ENCODE data around the gene CDK14.

Gene CDK14

DNA sequence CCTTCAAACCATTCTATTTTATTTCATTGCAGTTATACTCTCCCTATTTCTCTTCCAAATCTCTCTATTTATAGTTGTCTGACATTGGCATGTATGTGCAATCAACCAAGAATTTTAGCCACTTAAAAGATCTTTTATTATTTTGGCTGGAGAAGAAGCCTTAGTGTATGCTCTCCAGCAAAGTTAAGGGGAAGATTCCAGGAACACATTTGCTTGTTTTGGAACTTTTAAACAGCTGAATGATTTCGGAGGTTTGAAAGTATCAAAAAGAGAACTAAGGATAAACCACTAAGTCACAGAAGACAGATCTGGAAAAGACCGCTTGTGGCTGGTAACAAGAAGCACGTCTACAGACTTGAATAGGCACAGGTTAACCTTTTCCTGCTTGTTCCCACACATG lies 485.9 kb downstream of the CDK14 start:
- DNase-seq = no peak

DNA sequence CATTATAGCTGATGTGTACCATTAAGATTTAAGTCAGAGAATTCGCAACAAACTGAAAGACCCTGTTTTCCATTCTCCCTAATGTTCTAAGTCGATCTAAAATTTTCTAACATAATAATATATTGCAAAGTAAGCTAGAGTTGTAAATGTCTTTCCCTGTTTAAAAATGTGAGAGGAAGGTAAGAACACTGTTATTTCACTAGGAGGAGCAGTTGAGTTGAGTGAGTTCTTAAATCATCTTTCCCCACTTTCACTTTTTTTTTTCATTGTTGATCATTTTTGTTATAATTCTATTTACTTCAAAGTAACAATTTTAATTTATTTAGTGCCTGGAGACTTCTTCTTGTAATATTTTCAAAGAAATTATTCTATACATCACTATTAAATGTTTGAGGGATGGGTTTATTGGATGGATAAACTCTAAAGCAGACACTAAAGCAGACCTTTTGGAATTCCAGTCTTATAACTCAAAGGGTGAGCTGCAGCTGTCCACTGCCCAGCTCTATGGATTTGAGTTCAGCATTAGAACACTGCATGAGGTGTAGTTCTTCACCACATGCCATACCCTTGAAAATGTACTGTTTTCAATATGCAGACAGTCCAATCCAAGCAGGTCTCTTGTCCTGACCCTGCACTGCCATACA lies 486.9 kb downstream of the CDK14 start:
- no peak for DNase-seq

DNA sequence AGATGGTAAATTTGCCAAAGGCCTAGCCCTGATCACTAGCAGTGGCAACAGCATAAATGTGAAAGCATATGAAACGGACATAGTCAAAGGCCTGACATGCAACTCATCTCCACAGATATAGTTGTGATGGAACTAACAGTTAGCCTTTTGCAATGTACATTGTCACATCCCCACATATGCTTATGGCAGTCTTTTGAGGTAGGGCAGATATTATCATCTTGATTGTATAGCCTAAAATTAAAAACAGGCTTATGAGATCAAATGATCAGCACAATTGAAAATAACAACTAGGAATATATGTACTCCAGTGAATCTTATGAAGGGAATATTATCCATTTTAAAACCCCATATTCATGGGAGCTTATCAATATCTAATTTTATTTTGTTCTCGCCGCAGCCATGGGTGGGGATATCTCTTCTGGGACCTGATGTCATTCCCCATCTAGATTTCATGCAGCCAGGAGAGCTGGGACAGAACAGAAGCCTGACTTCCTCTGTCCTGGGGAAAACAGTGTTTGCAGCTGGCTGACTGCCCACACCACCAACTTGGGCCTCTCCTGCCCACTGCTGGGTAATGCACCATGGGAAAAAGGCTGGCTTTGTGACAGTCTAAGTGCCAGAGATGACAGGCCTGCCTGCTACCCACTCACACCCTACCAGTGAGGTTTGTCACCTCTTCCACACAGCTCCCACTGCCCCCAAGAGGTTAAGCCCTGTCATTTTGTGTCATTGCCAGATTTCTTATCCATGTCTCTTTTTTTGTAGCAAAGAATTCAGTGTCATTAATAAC lies 487.9 kb downstream of the CDK14 start:
- DNase-seq = peak; percentile 28

DNA sequence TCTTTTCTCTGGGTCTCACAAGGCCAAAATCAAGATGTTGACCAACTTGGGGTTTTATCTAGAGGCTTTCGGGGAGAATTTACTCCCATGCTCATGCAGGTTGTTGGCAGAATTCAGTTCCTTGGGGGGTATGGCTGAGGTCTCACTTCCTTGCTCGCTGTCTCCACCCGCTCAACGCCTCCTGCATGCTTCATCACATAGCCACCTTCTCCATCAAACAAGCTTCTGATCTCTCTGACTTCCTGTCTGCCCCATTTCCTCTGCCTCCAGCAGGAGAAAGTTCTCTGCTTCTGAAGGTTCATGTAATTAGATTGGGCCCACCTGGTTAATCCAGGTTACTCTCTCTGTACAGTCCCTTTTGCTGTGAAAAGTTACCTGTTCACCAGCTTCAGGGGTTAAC lies 489.1 kb downstream of the CDK14 start:
- no peak for DNase-seq

DNA sequence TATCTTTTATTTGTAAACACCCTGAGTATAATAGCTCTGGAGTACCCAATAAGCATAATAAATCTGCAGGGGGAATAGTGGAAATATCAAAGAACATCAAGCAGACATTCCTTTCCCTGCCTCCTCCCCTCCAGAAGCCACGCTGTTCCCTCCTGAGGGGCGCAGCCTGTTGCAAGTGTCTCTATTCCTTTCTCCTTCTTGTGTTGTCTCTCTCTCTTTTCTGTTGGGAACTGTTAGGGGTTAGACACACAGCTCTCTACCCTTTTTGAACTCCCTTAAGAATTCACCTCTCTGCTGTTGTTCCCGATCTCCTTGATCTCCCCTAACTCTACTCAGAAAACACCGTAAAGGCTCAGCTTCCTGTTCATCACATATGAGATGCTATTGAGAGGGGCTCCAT lies 490.1 kb downstream of the CDK14 start:
- DNase-seq = no peak

DNA sequence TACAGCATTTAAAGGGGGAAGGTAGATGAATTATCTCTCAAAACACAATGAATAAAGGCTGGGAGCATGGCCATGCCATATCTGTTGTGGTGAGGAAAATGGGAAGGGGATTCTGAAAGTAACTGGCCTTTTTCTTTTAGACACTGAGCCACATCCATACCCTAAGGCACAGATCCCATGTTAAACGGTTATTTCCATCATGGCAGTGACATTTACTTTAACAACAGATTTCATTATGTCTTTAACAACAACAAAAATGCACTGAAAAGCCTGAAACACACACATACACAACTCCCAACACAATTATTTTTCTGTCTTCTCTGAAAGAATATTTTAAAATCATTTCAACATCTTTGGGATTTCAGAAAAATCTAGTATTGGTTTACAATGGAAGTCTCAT lies 492.0 kb downstream of the CDK14 start:
- DNase-seq = no peak

DNA sequence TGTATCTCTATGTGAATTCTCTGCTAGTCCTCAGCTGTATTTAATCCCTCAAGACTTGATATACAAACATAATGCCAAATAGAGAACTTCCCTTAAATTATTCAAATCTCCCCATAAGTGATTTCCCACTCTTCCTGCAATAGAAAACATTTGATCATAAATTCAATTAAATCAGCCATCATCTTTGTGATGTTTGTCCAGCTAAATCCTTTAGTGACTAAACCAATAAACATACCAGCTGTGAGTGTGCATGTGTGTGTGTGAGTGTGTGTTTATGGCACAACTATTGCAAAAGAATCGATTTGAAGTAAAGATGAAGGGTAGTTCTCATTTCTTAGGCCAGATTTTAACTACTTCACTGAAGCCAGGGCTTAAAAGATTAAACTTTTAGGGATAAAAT lies 492.6 kb downstream of the CDK14 start:
- no peak for DNase-seq

DNA sequence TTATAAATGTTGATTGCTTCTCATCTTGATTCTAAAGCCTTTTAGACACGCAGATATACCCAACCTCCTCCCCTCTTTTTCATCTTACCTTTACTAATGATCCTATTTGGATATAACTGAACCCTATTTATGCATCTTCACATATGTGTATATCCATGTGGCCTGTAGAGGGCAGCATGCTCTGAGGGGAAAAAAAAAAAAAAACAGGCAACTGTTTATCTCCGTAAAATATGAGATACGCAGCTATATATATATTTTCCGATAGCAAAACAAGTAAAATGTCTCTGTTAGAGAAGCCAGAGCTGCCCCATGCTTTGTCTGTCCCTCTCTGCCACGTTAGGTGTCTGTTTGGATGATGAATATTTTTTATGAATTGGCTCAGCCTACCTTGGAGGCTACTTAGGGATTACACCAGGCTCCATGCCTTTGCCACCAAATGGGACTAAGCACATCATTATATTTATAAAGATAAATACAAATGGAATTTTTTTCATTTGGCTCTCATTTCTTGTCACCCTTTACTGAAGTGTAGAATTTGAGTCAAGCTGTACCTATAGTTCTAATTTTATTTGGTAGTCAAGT lies 493.4 kb downstream of the CDK14 start:
- DNase-seq = no peak

DNA sequence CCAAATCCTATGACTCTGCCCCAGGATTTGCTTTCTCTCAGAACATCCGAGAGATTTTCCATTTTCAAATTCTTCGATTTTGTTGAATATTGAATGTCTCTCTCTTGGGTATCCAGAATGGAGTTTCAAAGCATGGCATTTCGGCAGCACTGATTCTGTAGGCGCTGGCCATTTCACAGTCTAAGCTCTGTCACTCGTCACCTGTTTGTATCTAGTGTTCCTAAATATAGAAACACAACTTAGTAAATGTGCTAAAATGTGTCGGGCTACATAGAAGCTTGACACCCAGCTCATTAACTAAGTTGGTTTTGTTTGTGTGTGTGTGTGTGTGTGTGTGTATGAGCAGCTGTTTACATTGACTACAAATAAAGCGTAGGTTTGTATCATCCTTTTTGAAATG lies 494.6 kb downstream of the CDK14 start:
- DNase-seq = no peak

DNA sequence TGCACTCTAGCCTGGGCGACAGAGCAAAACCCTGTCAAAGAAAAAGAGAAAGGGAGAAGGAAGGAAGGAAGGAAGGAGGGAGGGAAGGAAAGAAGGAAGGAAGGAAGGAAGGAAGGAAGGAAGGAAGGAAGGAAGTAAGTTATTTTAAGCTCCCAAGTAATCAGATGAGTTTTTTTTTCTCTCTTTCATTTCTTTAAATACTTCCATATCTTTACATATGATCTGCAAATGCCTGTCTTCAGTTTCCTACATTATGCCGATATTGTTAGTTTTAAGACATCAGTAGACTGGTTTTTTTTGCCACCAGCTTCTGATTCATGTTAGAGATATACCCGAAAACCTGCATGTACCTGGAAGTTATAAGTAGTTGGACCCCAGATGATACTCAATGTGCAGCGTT lies 495.5 kb downstream of the CDK14 start:
- DNase-seq = no peak

DNA sequence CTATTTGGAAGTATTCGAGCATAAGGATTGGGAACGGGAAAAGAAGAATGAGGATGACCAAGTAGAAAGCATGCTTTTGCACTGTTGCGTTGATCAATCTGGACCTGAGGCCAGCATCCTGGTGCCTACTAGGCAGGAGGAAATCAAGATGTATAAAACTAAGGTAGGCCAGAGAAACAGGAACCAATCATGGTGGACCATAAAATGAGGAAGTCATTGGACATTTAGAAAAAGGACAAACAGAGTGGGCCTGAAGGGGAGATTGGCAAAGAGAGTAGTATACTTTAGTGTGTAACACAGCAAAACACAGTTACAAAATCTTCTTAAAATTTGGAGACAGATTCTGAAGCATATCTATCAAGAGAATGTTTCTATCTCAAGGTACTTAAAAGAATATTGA lies 497.1 kb downstream of the CDK14 start:
- DNase-seq = no peak

DNA sequence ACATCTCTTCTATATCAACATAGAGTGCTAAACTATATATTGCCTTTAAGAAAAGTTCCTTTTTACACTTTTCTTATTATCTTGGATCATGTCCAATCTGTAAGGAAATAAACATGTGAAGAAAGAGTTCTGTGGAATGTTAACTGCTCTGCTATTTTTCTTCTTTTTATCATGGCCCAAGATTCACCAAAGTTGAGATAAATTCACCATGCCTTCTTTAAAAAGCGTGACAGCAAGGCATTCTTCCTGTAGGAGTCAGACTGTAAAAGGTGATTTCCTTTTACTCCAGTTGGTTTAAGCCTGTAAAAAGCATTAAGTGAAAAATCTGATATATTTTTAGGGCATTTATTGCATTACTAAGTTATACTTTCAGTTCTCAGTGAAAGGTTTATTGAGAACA lies 502.4 kb downstream of the CDK14 start:
- DNase-seq = no peak

DNA sequence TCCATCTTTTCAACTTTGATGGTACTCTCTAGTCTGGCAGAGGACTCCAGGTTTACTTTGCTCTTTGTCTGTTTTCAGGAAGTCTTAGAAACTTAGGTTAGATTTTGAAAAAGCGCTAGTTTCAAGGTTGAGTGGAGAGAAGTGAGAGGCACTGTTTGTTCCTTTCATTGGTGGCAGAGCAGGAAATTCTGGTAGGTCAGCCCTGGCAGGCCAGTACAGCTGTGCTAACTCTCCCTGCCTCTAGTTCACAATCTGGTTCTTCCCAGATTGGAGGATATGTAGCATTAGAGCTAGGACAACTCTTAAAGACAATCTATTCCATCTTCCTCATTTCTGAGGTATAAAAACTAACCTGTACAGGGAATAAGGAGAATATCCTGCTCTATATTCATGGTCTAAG lies 507.2 kb downstream of the CDK14 start:
- no peak for DNase-seq

DNA sequence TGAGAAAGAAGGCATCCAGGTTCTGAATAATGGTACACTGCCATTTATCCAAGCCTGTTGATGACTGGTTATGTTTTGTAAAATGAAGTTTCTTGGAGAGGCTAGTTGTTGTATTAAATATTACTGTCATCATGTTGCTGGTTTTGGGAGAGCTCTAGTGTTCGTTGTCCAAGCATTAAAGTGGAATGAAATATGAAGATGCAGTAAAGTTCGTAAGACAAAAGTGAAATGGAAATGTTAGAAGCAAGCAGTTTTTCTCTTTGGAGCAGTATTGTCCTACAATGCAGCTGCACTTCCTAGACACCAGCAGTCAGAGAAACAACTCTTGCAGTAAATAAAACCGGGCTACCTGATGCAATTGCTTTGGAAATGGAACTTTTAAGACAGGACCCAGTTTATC lies 511.3 kb downstream of the CDK14 start:
- DNase-seq = no peak

DNA sequence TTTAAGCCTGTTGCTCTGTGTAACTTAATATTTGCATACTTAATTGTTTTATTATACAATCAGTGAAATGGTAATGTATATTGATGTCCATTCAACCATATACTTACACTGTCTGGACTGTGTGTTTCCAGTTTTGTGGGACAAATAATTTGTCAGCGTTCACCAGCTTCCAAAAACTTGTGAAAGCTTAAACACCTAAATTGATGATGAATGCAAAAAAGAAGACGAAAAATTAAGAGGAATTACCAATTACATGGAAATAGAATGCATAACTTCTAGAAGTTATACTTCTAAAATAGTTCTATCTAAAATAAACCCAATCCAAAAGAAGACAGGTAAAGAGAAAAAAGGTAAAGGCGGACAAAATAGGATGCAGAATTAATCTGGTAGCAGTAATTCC lies 513.1 kb downstream of the CDK14 start:
- no peak for DNase-seq

DNA sequence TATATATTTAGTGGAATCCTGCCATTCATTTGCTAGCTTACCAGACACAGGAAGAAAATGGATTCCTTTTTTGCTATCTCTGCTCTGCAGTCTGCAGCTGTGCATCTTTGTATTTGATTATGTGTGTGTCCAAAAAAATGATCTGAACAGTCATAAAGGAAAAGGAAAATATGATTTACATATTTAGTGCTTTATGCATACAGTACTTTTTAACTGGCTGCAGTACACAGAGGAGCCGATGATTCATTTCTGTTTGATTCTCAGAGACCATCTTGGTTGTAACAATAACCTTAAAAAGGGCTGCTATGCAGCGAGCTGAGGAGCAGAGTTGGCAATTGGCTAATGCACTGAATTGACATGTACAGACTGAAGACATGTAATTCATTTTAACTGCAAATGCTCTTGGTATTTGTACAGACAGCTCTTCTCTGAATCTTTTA lies 516.8 kb downstream of the CDK14 start:
- no peak for DNase-seq

DNA sequence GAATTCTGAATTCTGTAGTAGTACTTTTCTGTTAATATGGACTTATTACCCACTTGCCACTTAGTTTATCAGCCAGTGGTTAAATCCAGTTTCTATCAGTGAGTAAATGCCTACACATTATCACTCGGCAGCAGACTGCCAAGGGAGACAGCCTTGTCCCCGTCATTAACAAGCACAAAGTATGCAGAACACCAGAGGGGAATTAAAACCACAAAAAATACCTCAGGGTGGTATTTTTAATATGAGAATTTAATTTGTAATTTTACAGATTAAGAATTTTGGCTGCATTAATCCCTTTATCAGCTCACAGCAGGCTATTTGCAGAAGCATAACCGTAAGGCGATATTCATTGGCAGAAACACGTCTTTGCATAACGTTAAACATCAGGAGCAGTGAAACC lies 518.1 kb downstream of the CDK14 start:
- DNase-seq = no peak

DNA sequence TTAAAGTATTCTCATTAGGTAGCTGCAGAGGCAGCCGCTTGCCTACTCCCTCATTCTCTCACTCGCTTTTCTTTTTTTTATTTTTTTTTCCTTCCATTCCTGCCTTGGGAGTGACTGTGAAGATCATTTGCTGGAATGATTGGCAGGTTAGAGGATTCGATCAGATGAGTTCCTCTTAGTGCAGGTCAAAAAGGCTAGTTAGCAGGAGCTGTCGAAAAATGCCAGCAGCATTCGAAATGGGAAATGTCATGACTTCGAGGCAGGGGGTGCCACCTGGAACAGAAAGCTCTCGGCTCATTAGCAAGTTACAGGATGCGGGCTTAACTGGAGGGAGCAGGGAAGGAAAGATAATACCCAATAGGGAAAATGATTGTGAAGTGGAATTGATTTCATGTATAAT lies 530.6 kb downstream of the CDK14 start:
- DNase-seq = no peak

DNA sequence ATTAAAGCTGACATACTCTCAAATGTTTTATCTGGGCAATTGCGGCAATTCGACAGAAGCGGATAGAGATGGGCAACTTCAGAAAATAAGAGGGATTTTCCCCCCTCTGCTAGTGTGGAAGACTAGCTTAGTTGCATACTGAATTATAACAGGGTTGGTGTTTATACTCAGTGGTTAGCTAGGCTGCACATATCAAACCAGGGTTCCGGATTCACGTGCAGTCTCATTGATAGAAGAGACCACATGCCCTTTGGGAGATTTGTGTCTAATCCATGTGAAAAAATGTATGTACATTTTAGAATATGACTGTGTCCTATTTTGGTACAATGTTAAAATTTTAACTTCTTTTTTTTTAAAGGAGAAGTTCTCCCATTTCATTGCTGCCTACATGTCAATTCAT lies 531.2 kb downstream of the CDK14 start:
- DNase-seq = no peak

DNA sequence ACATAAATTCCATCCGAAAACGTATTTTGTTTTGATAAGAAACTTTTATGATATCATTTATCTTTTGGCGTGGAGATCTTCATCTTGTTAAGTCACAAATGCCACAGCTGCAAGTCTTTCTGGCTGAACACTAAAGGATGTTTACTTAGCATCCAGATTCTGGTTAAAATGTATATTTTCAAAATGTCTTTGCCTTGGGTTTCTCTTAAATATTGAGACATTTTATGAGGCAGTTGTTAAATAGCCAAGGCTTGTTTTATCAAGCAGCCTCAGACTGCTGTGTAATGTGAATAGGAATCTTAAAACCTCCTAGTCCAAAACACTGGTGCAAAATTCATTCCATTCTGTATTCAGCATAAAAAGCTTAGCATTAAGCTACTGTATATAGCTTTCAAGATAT lies 531.8 kb downstream of the CDK14 start:
- no peak for DNase-seq

DNA sequence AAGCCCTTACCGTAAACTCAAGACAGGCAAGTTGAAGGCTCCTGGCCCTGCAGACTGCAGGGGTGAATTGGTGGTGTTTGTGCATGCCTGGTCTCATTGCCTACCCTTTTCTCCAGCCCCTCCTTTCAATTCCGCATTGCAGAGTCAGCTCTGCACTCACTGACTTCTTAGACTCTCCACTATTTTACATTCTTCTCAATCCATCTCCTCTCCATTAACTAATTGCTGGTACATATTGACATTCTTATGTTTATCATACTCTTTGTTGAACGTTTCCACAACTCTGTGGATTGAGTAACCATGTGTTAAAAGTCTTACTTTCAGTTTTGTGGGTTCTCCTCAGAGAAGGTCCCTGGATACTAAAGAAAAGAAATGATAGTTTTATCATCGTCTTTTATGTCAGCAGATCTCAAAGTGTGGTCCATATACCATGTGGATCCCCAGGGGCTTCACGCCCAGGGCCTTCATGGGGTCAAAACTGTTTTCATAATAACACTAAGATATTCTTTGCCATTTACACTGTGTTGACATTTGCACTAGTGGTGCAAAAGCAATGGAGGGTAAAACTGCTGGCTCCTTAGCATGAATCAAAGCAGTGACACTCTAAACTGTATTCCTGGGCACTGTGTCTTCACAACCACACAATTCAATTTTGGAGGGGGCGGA lies 532.7 kb downstream of the CDK14 start:
- DNase-seq = no peak

DNA sequence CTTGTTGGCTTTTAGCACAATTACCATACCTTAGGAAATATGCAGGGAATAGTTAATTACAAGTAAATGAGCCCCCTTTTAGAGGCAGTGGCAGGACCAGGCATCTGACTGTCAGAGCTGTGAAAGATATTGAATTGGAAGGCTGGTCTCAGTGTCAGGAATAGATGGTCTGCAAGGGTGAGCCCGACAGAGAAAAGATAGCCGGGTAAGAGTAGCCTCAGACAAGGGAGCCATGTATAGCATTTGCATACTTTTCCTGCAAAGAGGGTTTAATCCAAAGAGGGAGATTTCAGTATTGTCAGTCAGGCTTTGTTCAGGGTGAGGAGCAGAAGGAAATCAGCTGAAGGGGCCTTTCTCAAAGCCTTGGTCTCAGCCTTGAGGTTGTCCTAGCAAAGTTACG lies 539.2 kb downstream of the CDK14 start:
- DNase-seq = no peak

DNA sequence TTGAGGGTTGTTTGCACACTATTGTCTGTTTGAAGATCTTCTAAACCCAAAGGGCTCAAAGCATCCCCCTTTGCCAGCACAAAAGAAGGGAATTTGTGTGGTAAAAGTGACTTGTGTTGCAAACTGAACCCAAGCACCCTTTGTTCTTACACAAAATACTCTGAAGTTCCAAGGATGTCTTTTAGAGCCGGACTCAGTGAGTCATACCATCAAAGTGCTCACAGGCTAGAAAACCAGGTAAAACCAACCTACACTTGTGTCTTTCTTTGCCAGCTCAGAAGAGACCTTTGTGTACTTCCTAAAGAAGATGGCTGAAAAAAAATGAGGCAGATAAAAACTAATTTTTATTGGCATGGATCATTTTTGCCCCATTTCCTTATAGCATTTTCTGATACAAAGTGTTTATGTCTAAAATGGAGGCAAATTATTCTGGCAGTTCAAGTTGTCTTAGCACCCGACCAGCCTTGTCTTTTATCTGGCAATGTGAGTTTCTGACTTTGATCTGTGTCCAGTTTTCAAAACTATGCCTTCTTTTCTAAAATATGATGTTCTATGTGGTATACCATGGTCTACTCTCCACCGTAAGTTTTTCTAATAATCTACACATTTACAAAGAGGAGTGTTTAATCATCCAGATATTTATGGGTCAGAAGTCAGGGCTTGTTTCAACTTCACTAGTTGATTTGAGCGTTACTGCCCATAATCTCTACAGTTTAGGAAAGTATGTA lies 539.7 kb downstream of the CDK14 start:
- no peak for DNase-seq
